Esophagus squamous epithelium (tissue), 4 donors: ENCODE measurements around the gene CLEC11A.
"Not testable (repeated sequence)": the region's sequence is repeated elsewhere in the genome, so short reads cannot be mapped to it uniquely, and the experiment has no call there.

Source experiments
- POLR2A ChIP-seq, 4 donors: fragments of 450-650 bp; IDR thresholded peaks; one replicate each; pipeline ENCODE4 v1.6.1; 2017; ENCODE audit warnings: antibody characterized with exemption in 4 of 4, mild to moderate bottlenecking in 4 of 4, moderate library complexity in 3 of 4
- TF ChIP-seq, protein P1 (sequence below), 6 experiments: fragments of 450-650 bp in 4 of 6; fragments of 200-600 bp in 2 of 6; sonication (generic) in 2 of 6; IDR thresholded peaks; one replicate each; pipeline ENCODE4 v1.5.1; 2016 to 2019; ENCODE audit warnings: antibody characterized with exemption in 6 of 6, mild to moderate bottlenecking in 4 of 6, moderate library complexity in 4 of 6

DNA sequence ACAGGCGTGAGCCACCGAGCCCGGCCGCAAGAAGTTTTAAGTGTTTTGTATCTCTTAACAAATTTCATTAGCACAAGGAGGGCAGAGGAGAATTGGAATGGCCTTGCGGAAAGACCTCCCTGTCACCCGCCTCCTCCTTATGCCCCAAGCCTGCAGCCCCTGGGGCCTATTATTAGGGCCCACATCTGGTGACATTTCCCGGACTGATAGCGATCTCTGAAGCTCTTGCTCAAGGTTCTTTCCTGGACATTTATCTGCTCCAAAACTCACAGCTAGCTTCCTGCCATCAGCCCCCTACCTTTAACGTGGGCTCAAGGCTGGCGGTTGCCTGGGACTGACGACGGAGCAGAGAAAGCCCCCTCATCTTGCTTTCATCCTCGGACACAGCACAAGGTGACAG, 40.4 kb downstream of the CLEC11A start:
- not testable (repeated sequence) for TF ChIP-seq POLR2A (IDR thresholded peaks at IDR 0.05)
- TF ChIP-seq, protein P1, sequence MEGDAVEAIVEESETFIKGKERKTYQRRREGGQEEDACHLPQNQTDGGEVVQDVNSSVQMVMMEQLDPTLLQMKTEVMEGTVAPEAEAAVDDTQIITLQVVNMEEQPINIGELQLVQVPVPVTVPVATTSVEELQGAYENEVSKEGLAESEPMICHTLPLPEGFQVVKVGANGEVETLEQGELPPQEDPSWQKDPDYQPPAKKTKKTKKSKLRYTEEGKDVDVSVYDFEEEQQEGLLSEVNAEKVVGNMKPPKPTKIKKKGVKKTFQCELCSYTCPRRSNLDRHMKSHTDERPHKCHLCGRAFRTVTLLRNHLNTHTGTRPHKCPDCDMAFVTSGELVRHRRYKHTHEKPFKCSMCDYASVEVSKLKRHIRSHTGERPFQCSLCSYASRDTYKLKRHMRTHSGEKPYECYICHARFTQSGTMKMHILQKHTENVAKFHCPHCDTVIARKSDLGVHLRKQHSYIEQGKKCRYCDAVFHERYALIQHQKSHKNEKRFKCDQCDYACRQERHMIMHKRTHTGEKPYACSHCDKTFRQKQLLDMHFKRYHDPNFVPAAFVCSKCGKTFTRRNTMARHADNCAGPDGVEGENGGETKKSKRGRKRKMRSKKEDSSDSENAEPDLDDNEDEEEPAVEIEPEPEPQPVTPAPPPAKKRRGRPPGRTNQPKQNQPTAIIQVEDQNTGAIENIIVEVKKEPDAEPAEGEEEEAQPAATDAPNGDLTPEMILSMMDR (IDR thresholded peaks at IDR 0.05): not testable (repeated sequence)
